ENCODE results near the gene MAPK9. TPM values are rescaled to one million over a fixed set of nuclear protein-coding genes. Genes with fewer than 3 reads are reported as not detected.

Gene MAPK9
- total RNA-seq, 1 donor = 33.2 TPM

DNA sequence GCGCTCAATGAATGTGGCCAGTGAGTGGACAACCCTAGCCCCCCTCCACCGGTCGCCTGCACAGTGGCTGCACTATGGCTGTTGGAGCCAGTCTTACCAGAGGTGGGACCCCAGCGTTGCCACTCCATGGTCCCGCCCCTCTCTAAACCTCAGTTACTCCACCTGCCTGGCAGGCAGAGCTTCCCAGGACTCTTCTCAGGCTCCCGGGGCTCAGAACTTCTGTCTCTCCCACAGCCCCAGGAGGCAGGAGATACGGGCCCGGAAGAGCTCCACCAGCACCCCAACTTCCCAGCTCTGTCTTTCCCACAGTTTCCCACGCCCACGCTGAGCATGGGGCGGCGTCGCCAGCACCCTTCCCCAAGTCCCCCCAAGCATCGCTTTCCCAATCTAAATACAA lies 83.8 kb downstream of the MAPK9 start:
- TF ChIP-seq, protein P1, sequence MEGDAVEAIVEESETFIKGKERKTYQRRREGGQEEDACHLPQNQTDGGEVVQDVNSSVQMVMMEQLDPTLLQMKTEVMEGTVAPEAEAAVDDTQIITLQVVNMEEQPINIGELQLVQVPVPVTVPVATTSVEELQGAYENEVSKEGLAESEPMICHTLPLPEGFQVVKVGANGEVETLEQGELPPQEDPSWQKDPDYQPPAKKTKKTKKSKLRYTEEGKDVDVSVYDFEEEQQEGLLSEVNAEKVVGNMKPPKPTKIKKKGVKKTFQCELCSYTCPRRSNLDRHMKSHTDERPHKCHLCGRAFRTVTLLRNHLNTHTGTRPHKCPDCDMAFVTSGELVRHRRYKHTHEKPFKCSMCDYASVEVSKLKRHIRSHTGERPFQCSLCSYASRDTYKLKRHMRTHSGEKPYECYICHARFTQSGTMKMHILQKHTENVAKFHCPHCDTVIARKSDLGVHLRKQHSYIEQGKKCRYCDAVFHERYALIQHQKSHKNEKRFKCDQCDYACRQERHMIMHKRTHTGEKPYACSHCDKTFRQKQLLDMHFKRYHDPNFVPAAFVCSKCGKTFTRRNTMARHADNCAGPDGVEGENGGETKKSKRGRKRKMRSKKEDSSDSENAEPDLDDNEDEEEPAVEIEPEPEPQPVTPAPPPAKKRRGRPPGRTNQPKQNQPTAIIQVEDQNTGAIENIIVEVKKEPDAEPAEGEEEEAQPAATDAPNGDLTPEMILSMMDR (IDR thresholded peaks at IDR 0.05; ENCODE audit: insufficient read depth, low read depth, low read length) = no peak
- no peak for DNase-seq (ENCODE audit: low read depth)
- H3K4me3 ChIP-seq (ENCODE audit: low read depth, low read length) = no peak overlapping the region

DNA sequence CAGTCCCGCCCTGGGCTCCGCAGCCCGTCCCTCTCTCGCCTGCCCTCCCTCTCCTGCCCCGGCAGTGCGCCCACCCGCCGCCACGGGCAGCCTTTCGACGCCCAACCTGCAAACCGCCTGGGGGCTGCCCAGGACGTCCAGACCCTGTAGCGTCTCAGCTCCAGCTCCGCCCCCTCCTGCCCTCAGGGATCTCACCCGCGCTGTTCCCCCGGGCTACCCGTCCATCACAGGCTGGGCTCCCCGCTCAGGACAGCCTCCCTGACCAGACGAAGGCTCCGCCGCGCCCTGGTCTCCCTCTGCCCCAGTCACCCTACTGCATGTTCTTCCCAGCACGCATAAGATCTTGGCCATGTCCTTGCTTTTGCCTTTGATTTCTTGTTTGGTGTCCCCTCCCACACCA lies 84.3 kb downstream of the MAPK9 start:
- DNase-seq (ENCODE audit: low read depth) = no peak
- TF ChIP-seq, protein P1 (IDR thresholded peaks at IDR 0.05; ENCODE audit: insufficient read depth, low read depth, low read length) = no peak
- H3K4me3 ChIP-seq (ENCODE audit: low read depth, low read length) = no peak overlapping the region

DNA sequence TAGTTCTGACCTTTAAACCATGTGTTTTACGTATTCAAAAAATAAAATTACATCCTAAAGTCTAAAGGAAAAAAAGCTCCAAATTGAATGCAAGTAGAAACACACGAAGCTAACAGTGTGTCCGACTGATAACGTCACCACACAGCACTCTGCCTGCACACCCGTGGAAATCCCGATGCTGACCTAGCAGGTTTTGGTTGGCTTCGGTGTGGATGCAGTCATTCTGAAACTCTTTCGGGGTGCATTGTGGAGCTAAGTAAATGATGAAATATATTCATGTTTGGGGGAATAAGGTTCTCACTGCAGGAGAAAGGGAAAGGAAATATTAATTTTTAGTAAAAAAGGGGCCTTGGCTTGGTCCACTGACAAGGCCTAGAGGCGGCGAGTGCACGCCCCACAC lies 84.9 kb downstream of the MAPK9 start:
- no peak for DNase-seq (ENCODE audit: low read depth)
- H3K4me3 ChIP-seq (ENCODE audit: low read depth, low read length) = no peak overlapping the region
- TF ChIP-seq, protein P1 (IDR thresholded peaks at IDR 0.05; ENCODE audit: insufficient read depth, low read depth, low read length) = no peak

DNA sequence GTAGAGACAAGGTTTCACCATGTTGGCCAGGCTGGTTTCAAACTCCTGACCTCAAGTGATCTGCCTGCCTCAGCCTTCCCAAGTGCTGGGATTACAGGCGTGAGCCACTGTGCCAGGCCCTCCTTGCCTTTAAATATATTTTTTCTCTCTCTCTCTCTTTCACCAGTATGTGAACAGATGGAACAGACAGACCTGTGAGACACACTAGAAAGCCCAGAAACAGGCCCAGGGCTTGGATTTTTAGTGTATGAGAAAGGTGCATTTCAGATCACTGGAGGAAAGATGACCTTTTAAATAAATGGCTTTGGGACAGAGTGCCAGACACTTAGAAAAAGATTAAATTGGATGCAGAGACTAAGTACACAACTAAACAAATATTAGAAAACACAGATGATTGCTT lies 86.0 kb downstream of the MAPK9 start:
- no peak for DNase-seq (ENCODE audit: low read depth)
- TF ChIP-seq, protein P1 (IDR thresholded peaks at IDR 0.05; ENCODE audit: insufficient read depth, low read depth, low read length) = no peak

DNA sequence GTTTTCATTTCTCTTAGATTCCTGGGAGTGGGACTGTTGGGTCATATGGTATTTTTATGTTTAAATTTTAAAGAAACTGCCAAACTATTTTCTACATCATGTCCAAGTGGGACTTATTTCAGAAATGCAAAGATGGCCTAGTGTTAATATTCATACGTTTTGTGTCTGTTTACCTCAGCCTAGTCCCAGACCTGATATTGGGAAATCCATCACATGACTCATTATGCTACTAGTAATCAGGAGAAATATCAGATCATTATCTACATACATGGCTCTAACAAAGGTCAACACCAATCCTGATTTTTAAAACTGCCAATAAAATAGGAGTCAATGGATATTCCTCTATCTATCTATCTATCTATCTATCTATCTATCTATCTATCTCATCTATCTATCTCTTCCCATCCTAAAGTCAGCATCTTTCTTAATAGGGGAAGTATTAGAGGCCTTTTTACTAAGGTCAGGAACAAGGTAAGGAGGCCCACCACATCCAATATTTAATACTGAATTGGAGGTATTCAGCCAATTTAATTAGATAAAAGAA lies 87.5 kb downstream of the MAPK9 start:
- TF ChIP-seq, protein P1 (IDR thresholded peaks at IDR 0.05; ENCODE audit: insufficient read depth, low read depth, low read length) = no peak
- H3K4me3 ChIP-seq (ENCODE audit: low read depth, low read length) = no peak overlapping the region
- DNase-seq (ENCODE audit: low read depth) = no peak

More for the DNA sequence above, 86.0 kb downstream of the MAPK9 start:
- H3K4me3 ChIP-seq (ENCODE audit: low read depth, low read length) = no peak overlapping the region

GRCh38 chr5:180202939-180203573 lies 88.8 kb downstream of the MAPK9 start:
- H3K4me3 ChIP-seq (ENCODE audit: low read depth, low read length) = no peak overlapping the region
- no peak for DNase-seq (ENCODE audit: low read depth)
- TF ChIP-seq, protein P1 (IDR thresholded peaks at IDR 0.05; ENCODE audit: insufficient read depth, low read depth, low read length) = no peak

Data from fibroblast of villous mesenchyme (primary cell).